Liver (tissue), 9 donors: ENCODE measurements around the gene EHD2. TPM values are rescaled to one million over a fixed set of nuclear protein-coding genes. Genes with fewer than 3 reads are reported as not detected.

Experiments used
- DNase-seq: peaks from one replicate; pipeline ENCODE4 v3.0.0-alpha.2; 2017; ENCODE audit warnings: low spot score
- H3K27ac ChIP-seq, 2 donors: one replicate each; pipeline ENCODE4 v1.7.0; 2013; ENCODE audit warnings: inconsistent platforms in 2 of 2, low read length in 2 of 2, control low read depth in 1 of 2, low read depth in 1 of 2, mild to moderate bottlenecking in 1 of 2
- H3K27me3 ChIP-seq, 4 donors: one replicate each; pipeline versions ENCODE4 v1.6.1 to v1.7.0; 2013; ENCODE audit warnings: low read length in 3 of 4, inconsistent platforms in 1 of 4, mild to moderate bottlenecking in 1 of 4, moderate library complexity in 1 of 4; ENCODE audit not compliant: control insufficient read depth in 4 of 4, insufficient read depth in 4 of 4
- H3K36me3 ChIP-seq, 4 donors: one replicate each; pipeline versions ENCODE4 v1.6.1 to v1.7.0; 2013; ENCODE audit warnings: low read length in 3 of 4, mild to moderate bottlenecking in 3 of 4, low read depth in 1 of 4, moderate library complexity in 1 of 4; ENCODE audit not compliant: control insufficient read depth in 4 of 4, insufficient read depth in 3 of 4
- H3K4me1 ChIP-seq, 4 donors: one replicate each; pipeline versions ENCODE4 v1.6.1 to v1.7.0; 2013; ENCODE audit warnings: low read length in 3 of 4, mild to moderate bottlenecking in 3 of 4, moderate library complexity in 1 of 4; ENCODE audit not compliant: control insufficient read depth in 4 of 4, insufficient read depth in 4 of 4
- H3K4me3 ChIP-seq, 3 donors: one replicate each; pipeline versions ENCODE4 v1.6.1 to v1.7.0; 2013; ENCODE audit warnings: low read length in 3 of 3, control low read depth in 1 of 3, low read depth in 1 of 3, mild to moderate bottlenecking in 1 of 3
- H3K9ac ChIP-seq, 2 donors: one replicate each; pipeline ENCODE4 v1.7.0; 2013; ENCODE audit warnings: low read length in 2 of 2, mild to moderate bottlenecking in 2 of 2, moderate library complexity in 2 of 2, control low read depth in 1 of 2, low read depth in 1 of 2
- H3K9me3 ChIP-seq, 4 donors: one replicate each; pipeline versions ENCODE4 v1.6.1 to v1.7.0; 2013; ENCODE audit warnings: low read length in 3 of 4; ENCODE audit not compliant: control insufficient read depth in 4 of 4
- ATF3 ChIP-seq: IDR thresholded peaks from 2 replicates; pipeline ENCODE4 v1.6.1; 2016; ENCODE audit warnings: antibody characterized with exemption
- CTCF ChIP-seq: fragments of 150-350 bp; IDR thresholded peaks from 2 replicates; pipeline ENCODE4 v1.5.1; 2017; ENCODE audit warnings: improper control_type of control experiment, low read depth, low read length; ENCODE audit not compliant: missing input control
- EGR1 ChIP-seq, 2 donors: IDR thresholded peaks; 2 replicates each; pipeline ENCODE4 v1.6.1; 2016 to 2018; ENCODE audit warnings: antibody characterized with exemption in 2 of 2, low read depth in 2 of 2
- FOXA1 ChIP-seq: IDR thresholded peaks from 2 replicates; pipeline ENCODE4 v1.6.1; 2016; ENCODE audit warnings: antibody characterized with exemption
- FOXA2 ChIP-seq: IDR thresholded peaks from 2 replicates; pipeline ENCODE4 v1.6.1; 2016; ENCODE audit warnings: antibody characterized with exemption
- GABPA ChIP-seq, 2 donors: IDR thresholded peaks in 1 of 2; conservative IDR thresholded peaks in 1 of 2; 2 replicates each; pipeline ENCODE4 v1.6.1; 2016; ENCODE audit warnings: antibody characterized with exemption in 2 of 2, mild to moderate bottlenecking in 1 of 2, moderate library complexity in 1 of 2
- HNF4A ChIP-seq, 2 donors: conservative IDR thresholded peaks; 2 replicates each; pipeline ENCODE4 v1.6.1; 2016; ENCODE audit warnings: antibody characterized with exemption in 2 of 2, mild to moderate bottlenecking in 2 of 2
- HNF4G ChIP-seq: IDR thresholded peaks from 2 replicates; pipeline ENCODE4 v1.6.1; 2016; ENCODE audit warnings: antibody characterized with exemption
- JUND ChIP-seq, 2 donors: IDR thresholded peaks; 2 replicates each; pipeline ENCODE4 v1.6.1; 2016; ENCODE audit warnings: antibody characterized with exemption in 2 of 2
- MAX ChIP-seq: IDR thresholded peaks from 2 replicates; pipeline ENCODE4 v1.6.1; 2016; ENCODE audit warnings: antibody characterized with exemption
- NR2F2 ChIP-seq: IDR thresholded peaks from 2 replicates; pipeline ENCODE4 v1.6.1; 2016; ENCODE audit warnings: antibody characterized with exemption
- RAD21 ChIP-seq, 2 donors: IDR thresholded peaks; 2 replicates each; pipeline ENCODE4 v1.6.1; 2016; ENCODE audit warnings: antibody characterized with exemption in 2 of 2, mild to moderate bottlenecking in 2 of 2
- REST ChIP-seq: IDR thresholded peaks from 2 replicates; pipeline ENCODE4 v1.6.1; 2016; ENCODE audit warnings: antibody characterized with exemption, mild to moderate bottlenecking
- RXRA ChIP-seq, 2 donors: IDR thresholded peaks; 2 replicates each; pipeline ENCODE4 v1.6.1; 2017 to 2018; ENCODE audit warnings: antibody characterized with exemption in 2 of 2, mild to moderate bottlenecking in 1 of 2
- SP1 ChIP-seq: IDR thresholded peaks from 2 replicates; pipeline ENCODE4 v1.6.1; 2018; ENCODE audit warnings: antibody characterized with exemption, mild to moderate bottlenecking
- TAF1 ChIP-seq: conservative IDR thresholded peaks from 2 replicates; pipeline ENCODE4 v1.6.1; 2016; ENCODE audit warnings: antibody characterized with exemption, mild to moderate bottlenecking
- YY1 ChIP-seq: IDR thresholded peaks from 2 replicates; pipeline ENCODE4 v1.6.1; 2016; ENCODE audit warnings: antibody characterized with exemption, mild to moderate bottlenecking
- ZBTB33 ChIP-seq: IDR thresholded peaks from 2 replicates; pipeline ENCODE4 v1.6.1; 2016; ENCODE audit warnings: antibody characterized with exemption
- WGBS: extraction: QIAGEN DNeasy Blood & Tissue Kit; methylation state at CpG from one replicate; pipeline ENCODE4 v1.1.7; 2013; 5-methylcytosine and 5-hydroxymethylcytosine counted together
- polyA plus RNA-seq, 2 donors: library from polyadenylated mRNA; stranded (reverse) in 1 of 2; unstranded in 1 of 2; fragments of 200-250 nt in 1 of 2; fragments of >200 nt in 1 of 2; fragmentation: Nextera tagmentation in 1 of 2; extraction: Ambion mirVana in 1 of 2; gene quantifications; one replicate each; pipeline versions ENCODE4 v1.2.1 to v1.2.3, GENCODE V29; 2013 to 2015
- total RNA-seq, 2 donors: library from RNA; depleted of rRNA; stranded (reverse); fragments of >200 nt; gene quantifications; one replicate each; pipeline ENCODE4 v1.2.3, GENCODE V29; 2014
- donor health status: healthy.
- donor health status: healthy.
- donor health status: healthy.
- donor health status: healthy.
- donor health status: healthy.

Gene EHD2
- total and polyA plus RNA-seq, 4 donors, result 3.2 to 7.9 (median 5.8) TPM

- Histone ChIP-seq H3K4me1 (peaks cover 0 to 9% (median 5%) of the 10 kb centered on the region in 4 donors), H3K27me3 (peaks cover 0 to 4% (median 1%) of the 10 kb centered on the region in 4 donors), H3K9ac (no peak overlapping the region), H3K36me3 (no peaks in the 10 kb centered on the region), H3K27ac (no peak overlapping the region), H3K9me3 (no peaks in the 10 kb centered on the region), H3K4me3 (no peak overlapping the region)
- TF ChIP-seq CTCF (no peak), ZBTB33 (no peak), HNF4A (conservative IDR thresholded peaks at IDR 0.05) (no peak), TAF1 (no peak), GABPA (IDR thresholded peaks at IDR 0.05 in 1 of 2, conservative IDR thresholded peaks at IDR 0.05 in 1 of 2) (no peak), RXRA (IDR thresholded peaks at IDR 0.05) (no peak), NR2F2 (no peak), YY1 (no peak), SP1 (no peak), FOXA2 (no peak), EGR1 (IDR thresholded peaks at IDR 0.05; ENCODE audit: low read depth in 2 of 2) (no peak), MAX (no peak), FOXA1 (no peak), REST (no peak), ATF3 (no peak), RAD21 (IDR thresholded peaks at IDR 0.05) (no peak), JUND (IDR thresholded peaks at IDR 0.05) (no peak), HNF4G (no peak)
- DNase-seq, result no peak
- 88% methylated on average over 8 of the region's 8 CpGs for WGBS
Observed at GRCh38 chr19:47730521-47730889, 17.3 kb downstream of the EHD2 start.
